Choroid plexus epithelial cell (primary cell): ENCODE measurements around the gene GALK1.
"Not testable (repeated sequence)": the region's sequence is repeated elsewhere in the genome, so short reads cannot be mapped to it uniquely, and the experiment has no call there.

Experiments
- DNase-seq: peaks from one replicate; pipeline ENCODE4 v3.0.0-alpha.2; 2010; ENCODE audit warnings: low read depth
- H3K4me3 ChIP-seq: 2 replicates; pipeline ENCODE4 v1.5.1; 2011; ENCODE audit warnings: low read depth, mild to moderate bottlenecking, control low read depth, low read length, moderate library complexity
- TF ChIP-seq, protein P1 (sequence below): conservative IDR thresholded peaks from 2 replicates; pipeline ENCODE4 v1.5.1; 2011; ENCODE audit warnings: low read depth, mild to moderate bottlenecking, control low read depth, inconsistent platforms, low read length, moderate library complexity

The GALK1 gene

DNA sequence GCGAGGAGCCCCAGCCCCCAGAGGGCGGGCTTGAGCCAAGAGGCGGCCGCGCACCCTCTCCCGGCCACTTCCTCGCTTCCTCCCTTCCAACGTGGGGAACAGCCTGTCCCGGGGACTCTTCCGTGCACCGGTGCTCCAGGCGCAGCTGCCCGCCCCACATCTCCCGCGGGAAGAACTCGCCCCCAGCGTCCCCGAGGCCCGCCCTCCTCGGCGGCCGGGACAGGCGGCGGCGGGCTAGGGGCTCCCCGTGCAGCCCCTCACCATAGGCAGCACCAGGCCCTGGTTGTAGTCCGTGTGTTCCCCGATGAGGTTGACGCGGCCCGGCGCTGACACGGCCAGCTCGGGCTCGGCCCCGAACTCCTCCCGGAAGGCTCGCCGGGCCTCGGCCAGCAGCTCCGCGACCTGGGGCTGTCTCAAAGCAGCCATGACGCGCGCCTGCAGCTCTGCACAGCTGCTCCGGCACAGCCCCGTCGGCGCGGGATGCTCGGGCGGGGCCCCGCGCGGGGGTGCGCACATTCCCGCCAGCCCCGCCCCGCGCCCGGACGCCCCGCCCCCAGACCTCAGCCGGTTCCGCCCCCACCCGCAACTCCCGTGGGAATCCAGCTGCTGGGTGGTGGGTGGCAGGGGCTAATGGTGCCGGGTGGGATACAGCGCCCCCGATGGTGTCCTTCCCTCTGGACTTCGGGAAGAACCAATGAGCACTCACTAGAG is at the start of gene GALK1:
Gene GALK1 (minus strand): TSS at position 482 of the 711 bp plus-strand sequence. CDS start 56 bp downstream, at position 426.
- TF ChIP-seq, protein P1, sequence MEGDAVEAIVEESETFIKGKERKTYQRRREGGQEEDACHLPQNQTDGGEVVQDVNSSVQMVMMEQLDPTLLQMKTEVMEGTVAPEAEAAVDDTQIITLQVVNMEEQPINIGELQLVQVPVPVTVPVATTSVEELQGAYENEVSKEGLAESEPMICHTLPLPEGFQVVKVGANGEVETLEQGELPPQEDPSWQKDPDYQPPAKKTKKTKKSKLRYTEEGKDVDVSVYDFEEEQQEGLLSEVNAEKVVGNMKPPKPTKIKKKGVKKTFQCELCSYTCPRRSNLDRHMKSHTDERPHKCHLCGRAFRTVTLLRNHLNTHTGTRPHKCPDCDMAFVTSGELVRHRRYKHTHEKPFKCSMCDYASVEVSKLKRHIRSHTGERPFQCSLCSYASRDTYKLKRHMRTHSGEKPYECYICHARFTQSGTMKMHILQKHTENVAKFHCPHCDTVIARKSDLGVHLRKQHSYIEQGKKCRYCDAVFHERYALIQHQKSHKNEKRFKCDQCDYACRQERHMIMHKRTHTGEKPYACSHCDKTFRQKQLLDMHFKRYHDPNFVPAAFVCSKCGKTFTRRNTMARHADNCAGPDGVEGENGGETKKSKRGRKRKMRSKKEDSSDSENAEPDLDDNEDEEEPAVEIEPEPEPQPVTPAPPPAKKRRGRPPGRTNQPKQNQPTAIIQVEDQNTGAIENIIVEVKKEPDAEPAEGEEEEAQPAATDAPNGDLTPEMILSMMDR, result peak; percentile 72

DNA sequence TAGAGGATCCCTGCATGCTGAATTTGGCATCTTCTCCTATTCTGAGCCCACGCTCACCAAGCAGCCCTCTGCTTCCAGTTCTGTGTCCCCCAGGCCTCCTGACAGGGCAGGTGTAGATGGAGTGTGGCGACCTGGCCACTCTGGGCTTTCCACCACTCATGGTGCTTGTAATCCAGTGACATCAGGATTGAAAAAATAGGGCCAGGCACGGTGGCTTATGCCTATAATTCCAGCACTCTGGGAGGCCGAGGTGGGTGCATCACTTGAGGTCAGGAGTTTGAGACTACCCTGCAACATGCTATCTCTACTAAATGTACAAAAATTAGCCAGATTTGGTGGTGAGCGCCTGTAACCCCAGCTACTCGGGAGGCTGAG is 49.0 kb upstream of the GALK1 start:
- no peak overlapping the region for H3K4me3 ChIP-seq
- TF ChIP-seq, protein P1, result no peak
- no peak for DNase-seq

More for the DNA sequence above, at the start of gene GALK1:
- DNase-seq, result peak; percentile 76
- H3K4me3 ChIP-seq, result peak within 1 kb of the TSS; percentile 68

DNA sequence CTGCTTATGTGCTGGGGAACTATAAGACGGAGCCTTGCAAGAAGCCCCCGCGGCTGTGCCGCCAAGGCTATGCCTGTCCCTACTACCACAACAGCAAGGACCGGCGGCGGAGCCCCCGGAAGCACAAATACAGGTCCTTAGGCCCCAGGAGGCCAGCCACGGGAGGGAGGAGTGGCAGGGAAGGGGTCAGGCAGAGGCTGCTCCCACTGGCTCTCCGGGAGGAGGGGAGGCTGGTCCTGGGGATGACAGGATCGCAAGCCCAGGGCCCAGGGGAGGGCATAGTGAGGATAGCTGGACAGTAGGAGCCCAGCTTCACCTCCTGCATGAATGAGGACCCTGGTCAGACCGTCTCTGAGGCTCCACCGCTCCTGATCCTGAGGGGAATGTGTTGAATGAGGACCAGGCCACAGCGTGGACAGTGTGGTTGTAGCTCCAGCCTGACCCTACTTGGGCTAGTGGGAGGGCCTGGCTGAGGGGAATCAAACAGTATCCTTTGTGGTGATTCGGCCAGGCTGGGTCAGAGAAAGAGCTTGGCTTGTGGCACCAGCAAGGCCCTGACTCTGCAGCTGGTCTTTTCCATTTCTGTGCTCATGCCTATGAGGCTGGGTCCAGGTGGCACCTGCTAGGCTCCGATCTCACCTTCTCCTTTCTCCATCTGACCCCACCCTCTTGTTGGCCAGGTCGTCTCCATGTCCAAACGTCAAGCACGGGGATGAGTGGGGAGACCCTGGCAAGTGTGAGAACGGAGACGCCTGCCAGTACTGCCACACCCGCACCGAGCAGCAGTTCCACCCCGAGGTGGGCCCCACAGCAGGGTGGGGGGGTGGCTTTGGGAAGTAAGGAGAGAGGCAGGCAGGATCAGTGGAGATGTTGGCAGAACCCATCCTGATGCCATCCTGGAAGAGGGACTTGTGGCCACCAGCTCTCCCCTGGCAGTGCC is 48.4 kb upstream of the GALK1 start:
- TF ChIP-seq, protein P1, result no peak
- DNase-seq, result no peak

DNA sequence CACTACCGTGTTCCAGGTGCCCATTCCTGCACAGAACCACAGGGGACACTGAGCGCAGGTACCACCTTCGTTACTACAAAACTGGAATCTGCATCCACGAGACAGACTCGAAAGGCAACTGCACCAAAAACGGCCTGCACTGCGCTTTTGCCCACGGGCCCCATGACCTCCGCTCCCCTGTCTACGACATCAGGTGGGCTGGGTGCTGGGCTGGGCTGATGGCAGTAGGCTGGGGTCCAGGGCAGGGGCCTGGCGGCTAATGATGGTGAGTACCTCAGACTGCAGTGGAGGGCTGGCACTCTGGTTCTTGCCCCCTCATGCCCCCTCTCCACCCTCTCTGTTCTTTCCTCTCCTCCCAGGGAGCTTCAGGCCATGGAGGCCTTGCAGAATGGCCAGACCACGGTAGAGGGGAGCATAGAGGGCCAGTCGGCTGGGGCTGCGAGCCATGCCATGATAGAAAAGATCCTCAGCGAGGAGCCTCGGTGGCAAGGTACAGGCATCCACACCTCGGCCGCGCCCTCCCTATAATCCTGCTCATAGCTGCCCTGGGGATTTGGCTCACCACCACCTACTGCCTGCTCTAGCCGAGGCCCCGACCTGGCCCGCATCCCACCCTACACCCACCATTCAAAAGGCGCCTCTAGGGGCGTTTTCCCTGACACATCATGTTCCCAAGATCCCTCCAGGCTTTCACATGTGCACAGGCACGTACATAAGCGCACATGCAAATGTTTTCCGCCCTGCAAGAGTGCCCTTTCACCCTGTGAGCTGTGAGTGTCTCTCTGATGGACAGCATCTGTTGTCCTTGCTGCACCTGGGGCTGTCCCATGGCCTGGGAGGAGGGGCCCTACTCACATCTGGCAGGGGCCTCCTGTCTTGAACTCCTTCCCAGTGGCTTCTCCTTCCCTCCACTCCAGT is 47.4 kb upstream of the GALK1 start:
- H3K4me3 ChIP-seq, result no peak overlapping the region
- TF ChIP-seq, protein P1, result no peak
- DNase-seq, result no peak

More for the DNA sequence above, 48.4 kb upstream of the GALK1 start:
- no peak overlapping the region for H3K4me3 ChIP-seq

DNA sequence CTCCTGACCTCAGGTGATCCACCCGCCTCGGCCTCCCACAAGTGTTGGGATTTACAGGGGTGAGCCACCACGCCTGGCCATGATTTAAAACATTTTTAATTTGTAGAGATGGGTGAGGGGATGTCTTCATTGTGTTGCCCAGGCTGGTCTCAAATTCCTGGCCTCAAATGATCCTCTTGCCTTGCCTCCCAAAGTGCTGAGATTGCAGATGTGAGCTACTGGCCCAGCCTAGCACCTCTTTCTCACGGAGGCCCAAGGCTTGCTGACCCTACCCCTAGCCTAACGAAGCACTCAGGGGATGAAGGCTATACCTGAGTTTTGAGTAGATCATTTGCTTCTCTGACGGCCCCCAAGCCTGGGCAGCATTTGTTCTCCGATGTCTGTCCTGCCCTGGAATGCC is 46.2 kb upstream of the GALK1 start:
- H3K4me3 ChIP-seq, result no peak overlapping the region
- TF ChIP-seq, protein P1, result no peak
- no peak for DNase-seq

DNA sequence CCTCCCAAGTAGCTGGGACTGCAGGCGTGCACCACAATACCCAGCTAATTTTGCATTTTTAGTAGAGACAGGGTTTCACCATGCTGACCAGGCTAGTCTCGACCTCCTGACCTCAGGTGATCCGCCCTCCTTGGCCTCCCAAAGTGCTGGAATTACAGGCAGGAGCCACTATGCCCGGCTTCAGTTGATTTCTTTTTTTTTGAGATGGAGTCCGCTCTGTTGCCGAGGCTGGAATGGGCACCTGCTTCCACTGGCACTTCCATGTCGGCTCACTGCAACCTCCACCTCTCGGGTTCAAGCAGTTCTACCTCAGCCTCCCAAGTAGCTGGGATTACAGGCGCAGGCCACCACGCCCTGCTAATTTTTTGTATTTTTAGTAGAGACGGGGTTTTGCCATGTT is 45.8 kb upstream of the GALK1 start:
- not testable (repeated sequence) for DNase-seq, H3K4me3 ChIP-seq
